Prostate gland (tissue), 2 donors: ENCODE results near the gene TSPOAP1. TPM values are rescaled to one million over a fixed set of nuclear protein-coding genes. Genes with fewer than 3 reads are reported as not detected.

Experiments
- DNase-seq: peaks from one replicate; pipeline ENCODE4 v3.0.0-alpha.2; 2019; ENCODE audit warnings: low spot score
- H3K27ac ChIP-seq, 2 donors: fragments of 200-600 bp; sonication (generic); 2 replicates each; pipeline ENCODE4 v1.5.1; 2017 to 2019
- H3K27me3 ChIP-seq: fragments of 200-600 bp; sonication (generic); replicated peaks from 2 replicates; pipeline ENCODE4 v1.5.1; 2019; ENCODE audit not compliant: insufficient read depth
- H3K36me3 ChIP-seq, 2 donors: fragments of 200-600 bp; sonication (generic); 1 replicate in 1 of 2; 2 replicates in 1 of 2; pipeline versions ENCODE4 v1.5.1 to v1.8.1; 2017 to 2019
- H3K4me1 ChIP-seq: fragments of 200-600 bp; sonication (generic); replicated peaks from 2 replicates; pipeline ENCODE4 v1.5.1; 2019
- H3K4me3 ChIP-seq, 2 donors: fragments of 200-600 bp; sonication (generic); 2 replicates each; pipeline ENCODE4 v1.5.1; 2017 to 2019
- H3K9me3 ChIP-seq: fragments of 200-600 bp; sonication (generic); 2 replicates; pipeline ENCODE4 v1.5.1; 2017
- POLR2A ChIP-seq: fragments of 450-650 bp; IDR thresholded peaks from one replicate; pipeline ENCODE4 v1.6.1; 2016; ENCODE audit warnings: antibody characterized with exemption, mild to moderate bottlenecking
- POLR2AphosphoS5 ChIP-seq: sonication (generic); formaldehyde crosslinking; IDR thresholded peaks from one replicate; pipeline ENCODE4 v1.6.1; 2017; ENCODE audit warnings: antibody characterized with exemption
- WGBS: methylation state at CpG from one replicate; pipeline ENCODE4 v1.1.5; 2018; 5-methylcytosine and 5-hydroxymethylcytosine counted together
- intact Hi-C: fragments of 100-400 bp; cut with DNase I; formaldehyde crosslinking; loops from one replicate; pipeline ENCODE4 v1.14.2; 2022
- total RNA-seq, 2 donors: library from RNA; depleted of rRNA; stranded (reverse); fragments of >200 nt; gene quantifications; one replicate each; pipeline ENCODE4 v1.1.0, GENCODE V29; 2016
- TF ChIP-seq, protein P1 (sequence below), 4 experiments: fragments of 200-600 bp in 2 of 4; fragments of 450-650 bp in 2 of 4; sonication (generic) in 2 of 4; IDR thresholded peaks; 1 replicate in 3 of 4; 2 replicates in 1 of 4; pipeline ENCODE4 v1.5.1; 2016 to 2019; ENCODE audit warnings: antibody characterized with exemption in 4 of 4, mild to moderate bottlenecking in 2 of 4, moderate library complexity in 2 of 4

Gene TSPOAP1
- total RNA-seq, 2 donors from 2014 or later = 22.7 to 26.5 TPM

DNA sequence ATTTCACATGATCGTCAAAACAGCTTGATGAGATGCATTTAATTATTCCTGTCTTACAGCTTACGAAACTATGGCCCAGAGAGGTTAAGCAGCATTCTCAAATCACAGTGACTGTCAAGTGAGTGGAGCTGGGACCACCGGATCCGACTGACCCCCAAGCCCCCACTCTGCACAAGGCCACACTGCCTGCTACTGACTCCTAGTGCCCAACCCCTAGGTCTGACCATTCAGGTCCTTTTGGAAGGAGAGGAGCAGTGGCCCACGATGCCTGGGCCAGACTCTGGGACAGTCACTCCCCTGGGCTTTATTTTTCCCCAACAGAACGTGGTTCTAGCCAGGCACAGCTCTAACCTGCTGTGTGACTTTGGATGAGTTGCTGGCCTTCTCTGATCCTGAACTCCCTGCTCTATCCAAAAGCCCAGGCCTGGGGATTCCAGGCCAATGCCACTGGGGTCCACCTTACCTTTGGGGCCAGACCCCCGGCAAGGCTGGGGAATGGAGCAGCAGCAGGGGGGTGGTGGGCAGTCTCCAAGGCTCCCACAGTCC is 9.9 kb downstream of the TSPOAP1 start:
- H3K9me3 ChIP-seq = no peaks in the 10 kb centered on the region
- H3K4me1 ChIP-seq = no peaks in the 10 kb centered on the region
- no peak overlapping the region for H3K27ac ChIP-seq
- DNase-seq = no peak
- no peaks in the 10 kb centered on the region for H3K27me3 ChIP-seq
- 93% methylated on average over 7 of the region's 7 CpGs for WGBS
- TF ChIP-seq POLR2AphosphoS5 (no peak), POLR2A (no peak)
- TF ChIP-seq, protein P1, sequence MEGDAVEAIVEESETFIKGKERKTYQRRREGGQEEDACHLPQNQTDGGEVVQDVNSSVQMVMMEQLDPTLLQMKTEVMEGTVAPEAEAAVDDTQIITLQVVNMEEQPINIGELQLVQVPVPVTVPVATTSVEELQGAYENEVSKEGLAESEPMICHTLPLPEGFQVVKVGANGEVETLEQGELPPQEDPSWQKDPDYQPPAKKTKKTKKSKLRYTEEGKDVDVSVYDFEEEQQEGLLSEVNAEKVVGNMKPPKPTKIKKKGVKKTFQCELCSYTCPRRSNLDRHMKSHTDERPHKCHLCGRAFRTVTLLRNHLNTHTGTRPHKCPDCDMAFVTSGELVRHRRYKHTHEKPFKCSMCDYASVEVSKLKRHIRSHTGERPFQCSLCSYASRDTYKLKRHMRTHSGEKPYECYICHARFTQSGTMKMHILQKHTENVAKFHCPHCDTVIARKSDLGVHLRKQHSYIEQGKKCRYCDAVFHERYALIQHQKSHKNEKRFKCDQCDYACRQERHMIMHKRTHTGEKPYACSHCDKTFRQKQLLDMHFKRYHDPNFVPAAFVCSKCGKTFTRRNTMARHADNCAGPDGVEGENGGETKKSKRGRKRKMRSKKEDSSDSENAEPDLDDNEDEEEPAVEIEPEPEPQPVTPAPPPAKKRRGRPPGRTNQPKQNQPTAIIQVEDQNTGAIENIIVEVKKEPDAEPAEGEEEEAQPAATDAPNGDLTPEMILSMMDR (IDR thresholded peaks at IDR 0.05) = no peak
- no peaks in the 10 kb centered on the region for H3K36me3 ChIP-seq
- intact Hi-C loops = no loop called here
- no peak overlapping the region for H3K4me3 ChIP-seq

DNA sequence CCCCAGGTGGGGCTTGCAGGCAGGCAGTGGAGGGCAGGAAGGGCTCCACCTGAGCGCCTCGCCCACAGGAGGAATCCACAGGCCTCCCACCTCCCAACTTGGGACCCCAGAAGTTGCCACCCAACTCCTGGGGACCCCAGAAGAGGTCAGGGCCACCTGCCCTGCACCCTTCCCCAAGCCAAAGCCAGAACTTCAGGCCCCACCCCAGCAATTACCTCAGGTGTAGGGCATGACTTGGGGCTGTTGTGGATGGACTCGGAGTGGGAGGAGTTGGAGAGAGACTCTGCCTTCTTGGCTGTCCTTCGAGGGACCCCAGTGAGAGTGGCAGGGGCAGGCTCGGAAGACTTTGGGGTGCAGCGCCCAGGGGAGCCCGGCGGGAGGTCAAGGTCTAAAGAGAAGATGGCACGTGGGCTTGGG is 10.5 kb downstream of the TSPOAP1 start:
- no peak for TF ChIP-seq POLR2AphosphoS5
- no peak for TF ChIP-seq POLR2A
- TF ChIP-seq, protein P1 (IDR thresholded peaks at IDR 0.05) = no peak
- H3K4me3 ChIP-seq = no peak overlapping the region
- 89% methylated on average over 8 of the region's 9 CpGs for WGBS
- H3K27me3 ChIP-seq = no peaks in the 10 kb centered on the region
- DNase-seq = no peak
- no peaks in the 10 kb centered on the region for H3K36me3 ChIP-seq
- no peaks in the 10 kb centered on the region for H3K4me1 ChIP-seq
- intact Hi-C loops = no loop called here
- H3K27ac ChIP-seq = no peak overlapping the region
- no peaks in the 10 kb centered on the region for H3K9me3 ChIP-seq

DNA sequence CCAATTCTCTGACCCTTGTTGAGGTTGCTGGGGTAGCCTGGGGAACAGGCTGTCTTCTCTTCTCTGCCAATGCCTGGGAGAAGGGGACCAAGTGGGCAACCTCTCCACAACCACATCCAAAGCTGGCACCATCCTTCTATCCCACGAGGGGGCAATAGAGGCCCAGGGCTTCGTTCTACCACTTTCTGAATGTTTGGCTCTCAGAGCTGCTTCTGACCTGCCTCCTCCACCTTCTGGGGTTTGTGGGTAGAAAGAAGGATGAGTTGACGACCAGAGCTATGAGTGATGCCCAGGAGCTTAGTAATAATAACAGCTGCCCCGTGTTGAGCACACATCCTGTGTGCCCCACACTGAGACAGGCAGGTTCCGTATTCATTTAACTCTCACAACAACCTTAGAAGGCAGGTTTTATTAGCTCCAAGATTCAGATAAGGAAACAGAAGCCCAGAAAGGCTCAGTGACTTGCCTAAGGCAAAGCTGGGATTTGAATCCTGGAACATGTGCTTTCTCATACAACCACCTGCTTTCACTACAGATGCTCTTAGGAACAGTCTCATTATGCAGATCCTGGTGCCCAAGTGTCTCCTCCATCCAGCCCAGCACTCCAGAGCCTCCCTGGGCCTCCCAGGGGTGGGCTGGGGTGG is 11.1 kb downstream of the TSPOAP1 start:
- no peak overlapping the region for H3K27ac ChIP-seq
- no peaks in the 10 kb centered on the region for H3K4me1 ChIP-seq
- H3K4me3 ChIP-seq = no peak overlapping the region
- intact Hi-C loops = no loop called here
- no peaks in the 10 kb centered on the region for H3K9me3 ChIP-seq
- TF ChIP-seq, protein P1 (IDR thresholded peaks at IDR 0.05) = peak; percentile 46 to 81 (median 65)
- TF ChIP-seq POLR2A = no peak
- no peak for TF ChIP-seq POLR2AphosphoS5
- whole genome bisulfite sequencing = 23% methylated on average over 5 of the region's 5 CpGs
- H3K36me3 ChIP-seq = no peaks in the 10 kb centered on the region
- no peaks in the 10 kb centered on the region for H3K27me3 ChIP-seq
- DNase-seq = peak; percentile 36

DNA sequence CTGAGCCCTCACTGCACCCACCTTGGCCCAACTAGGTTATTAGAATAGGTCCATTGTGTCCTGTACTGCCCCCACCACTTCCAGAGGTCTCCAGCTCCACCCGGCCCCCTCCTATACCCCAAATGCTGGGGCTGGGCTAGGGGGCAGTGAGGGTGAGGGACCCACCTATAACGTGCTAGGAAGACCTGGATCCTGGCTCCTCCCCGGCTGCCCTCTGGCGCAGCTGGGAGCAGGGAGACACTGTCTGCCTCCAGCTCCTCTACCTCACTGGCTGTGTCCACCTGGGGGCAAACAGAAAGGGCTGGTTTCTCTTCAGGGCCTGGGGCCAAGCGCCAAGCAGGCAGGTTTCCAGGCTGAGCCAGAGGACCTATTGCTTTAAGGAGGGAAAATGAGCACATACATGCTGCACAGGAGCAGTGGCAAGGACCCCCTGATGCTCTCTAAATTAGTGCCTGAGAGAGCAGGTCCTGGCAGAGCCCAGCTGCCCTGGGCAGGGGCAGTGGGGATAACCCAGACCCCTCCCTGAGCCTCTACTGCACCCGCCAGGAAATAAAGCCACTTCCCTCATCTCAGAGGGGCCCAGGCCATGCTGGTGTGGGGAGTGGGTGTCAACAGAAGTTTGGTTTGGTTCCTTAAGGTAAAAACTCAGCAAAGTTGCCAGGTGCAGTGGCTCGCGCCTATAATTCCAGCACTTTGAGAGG is 12.2 kb downstream of the TSPOAP1 start:
- Histone ChIP-seq H3K4me1 (no peaks in the 10 kb centered on the region), H3K9me3 (no peaks in the 10 kb centered on the region), H3K4me3 (no peak overlapping the region), H3K36me3 (no peaks in the 10 kb centered on the region), H3K27me3 (no peaks in the 10 kb centered on the region), H3K27ac (no peak overlapping the region)
- DNase-seq = no peak
- TF ChIP-seq, protein P1 (IDR thresholded peaks at IDR 0.05) = no peak
- TF ChIP-seq POLR2A (no peak), POLR2AphosphoS5 (no peak)
- WGBS = 98% methylated on average over 8 of the region's 8 CpGs
- intact Hi-C loops = no loop called here
